ENCODE data around the gene IBA57. TPM values are rescaled to one million over a fixed set of nuclear protein-coding genes. Genes with fewer than 3 reads are reported as not detected.
"Not testable (repeated sequence)": the region's sequence is repeated elsewhere in the genome, so short reads cannot be mapped to it uniquely, and the experiment has no call there.

IBA57 gene
- polyA plus RNA-seq, 3 donors: 5.2 to 7.4 (median 7.0) TPM

DNA sequence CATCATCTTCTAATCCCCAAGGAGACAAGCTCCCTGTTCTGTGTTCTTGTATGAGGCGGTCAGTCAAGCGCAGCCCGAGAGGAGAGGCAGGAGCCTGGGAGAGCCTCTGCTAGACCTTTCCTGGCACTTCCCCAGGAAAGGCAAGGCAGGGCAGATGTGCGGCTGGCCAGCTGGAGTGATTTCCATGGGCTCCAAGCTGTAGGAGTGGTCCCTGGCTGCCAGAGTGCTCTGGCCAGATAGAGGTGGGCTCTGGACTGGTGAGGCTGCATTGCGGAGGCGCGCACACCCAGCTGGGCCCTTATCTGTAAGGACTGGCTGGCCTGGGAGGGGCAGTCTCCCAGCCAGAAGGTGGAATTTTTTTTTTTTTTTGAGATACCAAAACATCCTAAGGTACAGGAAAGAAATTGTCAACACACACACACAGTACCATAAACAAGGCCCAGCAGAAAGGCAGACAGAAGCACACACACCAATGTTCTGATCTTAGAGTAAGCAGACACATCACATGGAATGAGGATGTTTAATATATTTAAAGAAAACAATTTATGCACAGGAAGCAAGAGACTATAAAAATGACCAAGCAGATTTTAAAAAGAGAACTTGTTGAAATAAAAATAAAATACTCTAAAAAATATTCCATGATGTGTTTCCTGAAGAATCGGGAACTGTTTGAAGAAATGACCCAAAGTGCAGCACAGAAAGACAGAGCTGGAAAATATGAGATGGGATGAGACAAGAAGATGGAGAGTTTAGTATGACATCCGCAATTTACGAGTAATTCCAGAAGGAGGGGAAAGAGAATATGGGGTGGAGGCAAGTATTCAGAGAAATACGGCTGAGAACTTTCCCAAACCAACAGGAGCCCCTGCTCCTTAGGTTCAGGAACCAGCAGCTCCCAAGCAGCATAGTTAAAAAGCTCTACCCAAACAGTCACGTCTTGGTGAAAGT lies 13.4 kb downstream of the IBA57 start:
- H3K27ac ChIP-seq (ENCODE audit: low read depth, low read length): no peak overlapping the region
- WGBS, 3 donors: 55 to 85% (median 58%) methylated on average over 12 of the region's 12 CpGs

DNA sequence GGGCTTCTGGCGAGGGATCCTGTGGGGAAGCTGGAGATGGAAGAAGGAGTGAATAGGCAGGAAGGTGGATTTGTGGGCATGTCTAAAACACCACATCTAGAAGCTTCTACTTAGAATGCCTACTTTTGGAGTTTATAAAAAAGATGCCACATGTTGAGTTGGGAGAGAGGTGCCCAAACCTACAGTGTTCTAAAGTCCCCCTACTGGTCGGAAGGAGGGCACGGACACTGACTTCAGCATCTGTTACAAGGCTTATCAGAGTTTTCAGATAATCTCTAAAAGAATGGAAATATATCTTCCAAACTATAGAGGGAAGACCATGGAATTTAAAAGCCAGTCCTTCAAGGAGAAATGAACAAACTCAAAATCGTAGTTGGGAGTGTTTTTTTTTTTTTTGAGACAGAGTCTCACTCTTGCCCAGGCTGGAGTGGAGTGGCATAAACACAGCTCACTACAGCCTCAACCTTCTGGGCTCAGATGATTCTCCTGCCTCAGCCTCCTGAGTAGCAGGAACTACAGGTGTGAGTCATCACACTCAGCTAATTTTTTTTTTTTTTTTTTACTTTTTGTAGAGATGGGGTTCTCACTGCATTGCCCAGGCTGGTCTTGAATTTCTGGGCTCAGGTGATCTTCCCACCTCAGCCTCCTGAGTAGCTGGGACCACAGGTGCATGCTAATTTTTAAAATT lies 14.8 kb downstream of the IBA57 start:
- H3K27ac ChIP-seq (ENCODE audit: low read depth, low read length): no peak overlapping the region
- WGBS, 3 donors: 73 to 87% (median 86%) methylated on average over 4 of the region's 4 CpGs

DNA sequence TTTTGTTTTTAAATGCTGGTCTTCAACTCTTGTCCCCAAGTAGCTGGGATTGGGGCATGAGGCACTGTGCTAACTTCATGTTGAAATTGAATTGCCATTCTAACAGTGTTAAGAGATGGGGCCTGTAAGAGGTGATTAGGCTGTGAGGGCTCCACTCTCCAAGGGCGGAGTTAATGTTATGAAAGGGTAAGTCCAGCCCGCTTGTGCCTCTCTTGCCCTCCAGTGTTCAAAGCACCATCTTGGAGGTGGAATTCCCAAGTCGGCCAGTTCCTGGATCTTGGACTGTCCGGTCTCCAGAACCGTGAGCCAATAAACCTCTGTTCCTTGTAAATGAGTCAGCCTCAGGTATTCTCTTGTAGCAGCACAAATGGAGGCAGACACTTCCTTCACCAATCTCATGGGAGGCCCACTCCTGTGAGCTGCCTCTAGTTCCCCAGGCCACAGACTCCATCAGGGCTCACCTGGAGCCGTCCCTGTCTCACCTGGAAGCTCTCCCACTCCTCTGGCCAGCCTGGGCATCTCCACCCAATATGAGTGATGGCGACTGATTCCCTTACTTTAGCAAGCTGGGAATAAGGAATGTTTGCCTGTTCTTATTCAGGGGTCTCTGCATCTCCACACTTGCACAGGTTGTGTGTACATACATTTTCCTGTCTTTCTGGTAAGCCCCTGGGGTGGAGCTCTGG lies 15.5 kb downstream of the IBA57 start:
- no peak overlapping the region for H3K27ac ChIP-seq (ENCODE audit: low read depth, low read length)
- WGBS, 3 donors: 93 to 98% (median 96%) methylated on average over 7 of the region's 7 CpGs

DNA sequence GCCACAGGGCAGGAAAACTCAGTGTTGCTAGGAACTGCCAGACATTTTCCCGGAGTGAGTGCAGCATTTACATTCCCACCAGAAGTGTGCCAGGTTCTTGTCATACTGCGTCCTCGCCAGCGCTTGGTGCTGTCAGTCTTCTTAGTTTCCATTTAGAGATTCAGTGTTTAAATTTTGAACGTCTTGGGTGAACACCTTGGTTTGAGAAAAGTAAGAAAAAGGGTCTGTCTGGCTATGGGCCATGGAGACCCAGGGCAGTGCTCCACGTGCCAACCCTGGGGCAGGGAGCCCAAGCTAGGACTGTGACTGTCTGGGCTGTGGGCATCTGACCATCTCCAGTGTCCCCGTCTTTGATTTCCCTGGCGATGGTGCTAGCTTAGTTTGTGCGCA lies 16.0 kb downstream of the IBA57 start:
- 85 to 91% (median 89%) methylated on average over 9 of the region's 9 CpGs for WGBS, 3 donors
- H3K27ac ChIP-seq (ENCODE audit: low read depth, low read length): no peak overlapping the region

DNA sequence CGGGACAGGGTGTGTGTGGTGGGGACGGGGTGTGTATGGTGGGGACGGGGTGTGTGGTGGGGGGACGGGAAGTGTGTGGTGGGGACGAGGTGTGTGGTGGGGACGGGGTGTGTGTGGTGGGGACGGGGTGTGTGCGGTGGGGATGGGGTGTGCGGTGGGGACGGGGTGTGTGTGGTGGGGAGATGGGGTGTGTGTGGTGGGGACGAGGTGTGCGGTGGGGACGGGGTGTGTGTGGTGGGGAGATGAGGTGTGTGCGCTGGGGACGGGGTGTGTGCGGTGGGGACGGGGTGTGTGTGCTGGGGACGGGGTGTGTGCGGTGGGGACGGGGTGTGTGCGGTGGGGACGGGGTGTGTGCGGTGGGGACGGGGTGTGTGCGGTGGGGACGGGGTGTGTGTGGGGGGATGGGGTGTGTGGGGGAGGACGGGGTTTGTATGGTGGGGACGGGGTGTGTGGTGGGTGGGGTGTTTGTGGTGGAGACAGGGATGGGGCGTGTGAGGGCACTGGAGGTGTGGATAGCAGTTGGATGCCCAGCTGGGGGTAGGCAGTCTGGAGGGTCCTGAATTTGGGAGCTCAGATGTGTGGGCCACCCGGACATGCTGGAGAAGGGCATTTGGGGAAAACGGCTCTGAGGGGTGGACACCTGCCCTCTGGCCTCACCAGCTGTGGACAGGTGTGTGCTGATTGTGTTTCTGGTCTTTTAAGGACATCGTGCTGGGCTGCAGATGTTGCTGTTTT lies 16.9 kb downstream of the IBA57 start:
- 85 to 92% (median 90%) methylated on average over 22 to 32 of the region's 32 CpGs for WGBS, 3 donors
- H3K27ac ChIP-seq (ENCODE audit: low read depth, low read length): no peak overlapping the region

DNA sequence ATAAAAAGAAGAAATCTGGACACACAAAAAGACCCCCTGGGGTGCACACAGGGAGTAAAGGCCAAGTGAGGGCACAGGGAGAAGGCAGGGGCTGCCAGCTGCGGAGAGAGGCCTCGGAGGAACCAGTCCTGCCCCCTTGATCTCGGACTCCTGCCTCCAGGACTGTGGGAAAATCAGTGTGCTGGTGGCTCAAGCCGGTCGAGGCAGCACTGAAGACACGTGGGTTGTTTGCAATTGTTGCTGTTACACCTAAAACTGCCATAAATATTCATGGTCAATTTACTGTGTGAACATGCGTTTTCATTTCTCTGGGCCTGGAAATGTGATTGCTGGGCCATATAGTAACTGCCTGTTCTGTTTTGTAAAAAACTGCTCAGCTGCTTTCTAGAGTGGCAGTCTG lies 18.5 kb downstream of the IBA57 start:
- WGBS, 3 donors: 72 to 87% (median 83%) methylated on average over 7 of the region's 7 CpGs
- H3K27ac ChIP-seq (ENCODE audit: low read depth, low read length): no peak overlapping the region

DNA sequence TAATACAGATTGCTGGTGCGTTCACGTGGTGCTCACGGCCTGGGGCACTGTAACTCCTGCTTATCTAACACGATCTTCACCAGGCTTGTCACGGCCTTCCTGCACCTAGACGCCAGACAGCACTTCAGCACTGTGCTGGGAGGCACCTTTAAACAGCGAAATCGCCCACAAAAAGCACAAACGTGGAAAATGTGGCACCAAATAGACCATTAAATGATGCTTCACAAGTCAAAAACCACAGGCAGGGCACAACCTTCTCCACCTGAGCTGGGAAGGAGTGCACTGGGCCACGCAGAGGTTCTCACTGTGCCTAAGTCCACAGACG lies 20.0 kb downstream of the IBA57 start:
- no peak overlapping the region for H3K27ac ChIP-seq (ENCODE audit: low read depth, low read length)
- 68 to 83% (median 81%) methylated on average over 11 of the region's 11 CpGs for WGBS, 3 donors

DNA sequence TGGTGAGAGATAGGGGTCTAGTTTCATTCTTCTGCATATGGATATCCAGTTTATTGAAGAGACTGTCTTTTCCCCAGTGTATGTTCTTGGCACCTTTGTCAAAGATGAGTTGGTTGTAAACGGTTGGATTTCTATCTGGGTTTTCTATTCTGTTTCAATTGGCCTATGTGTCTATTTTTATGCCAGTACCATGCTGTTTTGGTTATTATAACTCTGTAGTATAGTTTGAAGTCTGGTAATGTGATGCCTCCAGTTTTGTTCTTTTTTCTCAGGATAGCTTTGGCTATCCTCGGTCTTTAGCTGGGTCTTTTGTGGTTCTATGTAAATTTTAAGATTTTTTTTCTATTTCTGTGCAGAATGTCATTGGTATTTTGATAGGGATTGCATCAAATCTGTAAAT lies 22.6 kb downstream of the IBA57 start:
- WGBS, 3 donors: 76 to 87% (median 85%) methylated on average over 2 of the region's 2 CpGs

DNA sequence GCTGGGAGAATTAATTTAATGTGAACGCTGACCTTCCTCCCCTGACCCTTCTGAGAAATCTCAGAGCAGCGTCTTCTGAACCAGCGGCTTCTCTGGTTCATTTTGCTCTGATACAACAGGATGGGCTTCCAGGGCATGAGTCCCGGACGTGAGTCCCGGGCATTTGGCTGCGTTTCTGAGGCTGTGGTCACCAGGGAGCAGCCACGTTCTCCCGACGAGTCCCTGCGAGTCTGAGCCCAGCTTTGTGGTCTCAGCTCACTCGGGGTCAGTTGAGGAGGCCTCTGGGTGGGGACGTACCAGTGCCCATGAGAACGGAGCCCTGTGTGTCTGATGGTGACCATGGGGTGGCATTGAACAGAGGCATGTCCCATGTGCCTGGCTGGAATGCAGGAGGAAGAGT lies 24.6 kb downstream of the IBA57 start:
- H3K27ac ChIP-seq (ENCODE audit: low read depth, low read length): no peak overlapping the region
- 86 to 88% (median 88%) methylated on average over 14 of the region's 14 CpGs for WGBS, 3 donors

More for the DNA sequence above, 22.6 kb downstream of the IBA57 start:
- H3K27ac ChIP-seq (ENCODE audit: low read depth, low read length): not testable (repeated sequence)

DNA sequence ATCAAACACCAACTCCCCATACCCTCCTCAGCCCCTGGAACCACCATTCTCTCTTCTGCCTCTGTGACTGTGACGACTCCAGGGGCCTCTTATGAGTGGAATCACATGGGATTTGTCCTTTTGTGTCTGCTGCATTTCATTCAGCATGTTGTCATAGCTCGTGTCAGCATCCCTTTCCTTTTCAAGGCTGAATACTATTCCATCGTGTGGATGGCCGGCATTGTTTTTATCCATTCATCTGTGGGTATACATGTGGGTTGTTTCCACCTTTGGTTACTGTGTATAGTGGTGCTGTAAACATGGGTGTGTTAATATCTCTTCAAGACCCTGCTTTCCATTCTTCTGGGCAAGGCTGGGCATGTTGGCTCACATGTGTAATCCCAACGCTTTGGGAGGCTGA lies 25.2 kb downstream of the IBA57 start:
- H3K27ac ChIP-seq (ENCODE audit: low read depth, low read length): no peak overlapping the region
- 84 to 94% (median 93%) methylated on average over 5 of the region's 5 CpGs for WGBS, 3 donors

DNA sequence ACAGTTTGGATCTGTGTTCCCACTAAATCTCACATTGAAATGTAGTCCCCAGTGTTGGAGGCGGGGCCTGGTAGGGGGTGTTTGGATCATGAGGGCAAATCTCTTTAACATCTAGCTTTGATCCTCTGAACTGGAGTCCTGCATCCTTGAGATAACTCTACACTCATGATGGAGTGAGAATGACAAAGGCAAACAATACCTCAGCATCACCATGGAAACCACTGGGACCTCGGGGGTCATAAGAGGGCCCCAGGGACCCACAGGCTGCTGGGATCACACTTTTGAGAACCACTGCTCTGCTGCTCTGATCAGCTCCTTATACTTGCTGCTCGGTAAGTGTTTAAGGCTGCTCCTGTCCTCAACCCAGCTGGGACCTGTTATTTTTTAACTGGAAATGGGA lies 28.8 kb downstream of the IBA57 start:
- WGBS, 3 donors: 78 to 83% (median 83%) methylated on average over 3 of the region's 3 CpGs

DNA sequence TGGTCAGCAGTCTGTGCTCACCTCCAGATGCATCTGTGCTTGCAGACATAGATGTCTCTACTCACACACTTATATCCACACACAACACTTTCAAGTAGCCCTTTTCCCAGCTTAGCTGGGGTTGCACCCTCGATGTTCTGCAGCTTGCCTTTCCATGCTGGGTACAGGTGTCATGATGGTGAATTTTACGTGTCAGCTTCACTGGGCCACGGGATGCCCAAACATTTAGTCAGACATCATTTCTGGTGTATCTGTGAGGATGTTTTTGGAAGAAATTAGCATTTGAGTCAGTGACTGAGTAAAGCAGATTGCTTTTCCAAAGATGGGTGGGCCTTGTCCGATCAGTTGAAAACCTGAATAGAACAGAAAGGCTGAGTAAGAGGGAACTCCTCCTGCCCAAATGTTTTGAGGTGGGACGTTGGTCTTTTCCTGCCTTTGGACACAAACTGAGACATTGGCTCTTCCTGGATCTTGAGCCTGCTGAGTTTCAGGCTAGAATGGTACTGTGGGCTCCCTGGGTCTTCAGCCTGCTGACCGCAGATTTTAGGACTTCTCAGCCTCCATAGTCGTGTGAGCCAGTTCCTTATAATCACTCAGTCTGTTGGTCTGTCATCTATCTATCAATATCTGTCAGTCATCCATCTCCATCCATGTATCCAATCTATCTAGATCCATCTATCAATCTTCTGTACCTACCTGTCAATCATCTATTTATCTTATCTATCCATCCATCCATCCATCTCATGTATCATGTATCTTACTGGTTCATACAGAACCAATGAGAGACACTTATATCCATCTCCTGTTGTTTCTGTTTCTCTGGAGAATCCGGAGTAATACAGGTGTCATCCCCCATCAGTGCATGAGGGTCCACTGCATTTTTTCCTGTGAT lies 29.6 kb downstream of the IBA57 start:
- 86 to 94% (median 89%) methylated on average over 8 of the region's 8 CpGs for WGBS, 3 donors

More for the DNA sequence above, 28.8 kb downstream of the IBA57 start:
- no peak overlapping the region for H3K27ac ChIP-seq (ENCODE audit: low read depth, low read length)

DNA sequence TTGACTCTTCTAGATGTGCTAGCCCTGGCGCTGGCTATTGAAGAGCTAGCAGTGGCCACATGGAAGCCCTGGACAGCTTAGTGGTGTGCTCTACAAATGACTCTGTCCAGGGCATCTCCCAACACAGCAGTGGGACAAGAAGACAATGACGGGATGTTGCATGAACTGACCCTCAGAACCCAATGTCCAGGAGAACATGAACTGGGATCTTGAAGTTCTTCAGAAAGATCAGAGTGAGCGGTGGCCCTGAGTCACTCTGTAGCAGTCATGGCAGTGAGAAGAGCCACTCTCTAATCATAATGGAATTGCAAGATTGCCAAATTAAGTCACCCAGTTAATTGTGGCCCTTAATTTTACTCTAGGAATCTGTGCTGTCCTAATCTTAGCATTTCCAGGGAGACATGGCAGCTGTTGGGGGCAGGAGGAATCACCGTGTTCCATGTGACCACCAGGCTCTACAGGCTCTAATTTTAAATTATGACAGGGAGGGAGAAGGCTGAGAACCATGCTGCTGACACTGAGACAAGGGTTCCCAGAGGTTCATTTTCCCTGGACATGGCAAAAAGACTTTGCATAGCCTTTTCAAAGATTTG lies 32.0 kb downstream of the IBA57 start:
- H3K27ac ChIP-seq (ENCODE audit: low read depth, low read length): no peak overlapping the region
- WGBS, 3 donors: 90 to 98% (median 94%) methylated on average over 4 of the region's 4 CpGs

More for the DNA sequence above, 29.6 kb downstream of the IBA57 start:
- H3K27ac ChIP-seq (ENCODE audit: low read depth, low read length): no peak overlapping the region

DNA sequence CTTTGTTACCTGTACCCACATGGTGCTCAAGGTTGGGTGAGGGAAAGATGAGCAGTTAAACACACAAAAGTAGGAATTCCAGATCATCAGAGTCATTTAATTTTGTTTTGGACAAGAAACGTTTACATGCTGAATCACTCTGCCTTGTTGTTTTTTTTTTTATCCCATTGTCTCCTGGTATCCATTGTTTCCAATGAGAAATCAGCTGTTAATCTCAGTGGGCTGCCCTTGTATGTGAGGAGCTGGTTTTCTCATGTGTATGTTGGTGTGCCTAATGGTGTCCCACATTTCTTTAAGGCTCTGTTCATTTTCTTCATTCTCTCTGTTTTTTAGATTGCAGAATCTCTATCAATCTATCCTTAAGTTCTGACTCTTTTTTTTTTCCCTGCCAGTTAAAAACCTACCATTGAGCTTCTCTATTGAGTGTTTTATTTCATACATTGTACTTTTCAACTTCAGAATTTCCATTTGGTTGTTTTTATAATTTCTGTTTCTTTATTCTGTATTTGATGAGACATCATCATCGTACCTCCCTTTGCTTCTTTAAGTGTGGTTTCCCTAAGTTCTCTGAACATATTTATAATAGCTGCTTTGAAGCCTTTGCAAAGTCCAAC lies 33.5 kb downstream of the IBA57 start:
- WGBS, 3 donors: 62 to 75% (median 63%) methylated on average over 2 of the region's 2 CpGs

DNA sequence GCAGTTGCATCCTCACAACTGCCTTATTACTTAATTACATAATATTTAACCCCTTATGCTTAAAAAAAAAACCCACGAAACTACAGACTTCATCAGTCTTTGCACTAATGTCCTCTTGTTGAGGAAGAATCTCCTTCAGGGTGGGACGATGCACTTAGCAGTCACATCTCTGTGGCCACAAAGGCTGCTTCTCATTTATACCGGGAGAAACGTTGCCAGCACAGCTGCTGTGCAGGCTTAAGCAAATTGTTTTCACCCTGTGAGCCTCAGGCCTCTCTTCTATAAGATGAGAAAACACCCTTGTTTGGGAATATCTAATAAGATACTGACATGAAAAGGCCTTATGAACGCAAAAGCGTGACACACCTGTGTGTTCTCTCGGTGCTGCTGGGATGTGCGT lies 39.4 kb downstream of the IBA57 start:
- whole genome bisulfite sequencing, 3 donors: 43 to 60% (median 48%) methylated on average over 8 of the region's 8 CpGs
- no peak overlapping the region for H3K27ac ChIP-seq (ENCODE audit: low read depth, low read length)

More for the DNA sequence above, 33.5 kb downstream of the IBA57 start:
- H3K27ac ChIP-seq (ENCODE audit: low read depth, low read length): no peak overlapping the region

DNA sequence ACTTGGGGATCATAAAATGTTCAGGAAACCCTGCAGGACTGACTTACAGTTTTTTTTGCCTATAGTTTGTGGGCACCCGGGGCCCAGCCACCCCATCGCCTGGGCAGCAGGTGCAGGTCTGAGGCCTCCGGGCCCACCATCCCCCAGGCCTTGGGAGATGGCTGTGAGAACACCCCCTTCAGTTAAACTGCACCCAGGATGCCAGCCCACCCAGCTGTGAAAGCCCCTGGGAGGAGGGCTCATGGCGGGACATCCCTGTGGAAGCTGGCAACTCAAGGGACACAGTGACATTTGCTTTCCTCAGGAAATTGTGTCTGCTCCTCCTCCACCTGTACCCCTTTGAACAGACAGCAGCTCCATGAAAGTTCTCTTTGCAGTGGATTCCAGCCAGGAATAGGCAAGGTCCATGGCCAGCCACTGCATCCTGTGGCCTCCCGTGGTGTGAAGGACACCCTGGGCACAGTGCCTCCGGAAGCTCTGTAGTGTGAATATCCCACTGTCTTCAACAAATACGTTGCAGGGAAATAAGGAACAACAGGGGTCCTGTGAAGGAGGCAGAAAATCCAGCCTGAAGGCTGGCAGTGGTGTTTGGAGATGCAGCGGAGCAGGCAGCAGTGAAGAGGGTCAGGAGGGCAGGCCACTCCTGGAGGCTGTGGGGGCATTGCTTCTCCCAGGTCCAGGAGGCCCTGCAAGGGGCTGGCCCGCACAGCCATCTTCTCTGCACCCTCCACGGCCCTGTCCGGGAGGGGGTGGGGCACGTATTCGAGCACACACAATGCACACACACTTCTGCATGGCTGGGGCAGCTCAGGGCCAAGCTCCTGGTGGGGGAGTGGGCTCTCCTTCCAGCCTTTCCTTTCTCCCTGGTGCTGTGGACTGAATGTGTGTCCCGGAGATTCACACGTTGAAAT lies 40.2 kb downstream of the IBA57 start:
- 38 to 43% (median 42%) methylated on average over 15 of the region's 15 CpGs for WGBS, 3 donors
- no peak overlapping the region for H3K27ac ChIP-seq (ENCODE audit: low read depth, low read length)
